Cardiac muscle cell (in vitro differentiated cells and primary cell): Measurements from ENCODE around the gene ZNF430. TPM values are rescaled to one million over a fixed set of nuclear protein-coding genes. Genes with fewer than 3 reads are reported as not detected.
"Not testable (repeated sequence)": the region's sequence is repeated elsewhere in the genome, so short reads cannot be mapped to it uniquely, and the experiment has no call there.

ENCODE experiments used
- DNase-seq, 2 donors: peaks; one replicate each; pipeline versions ENCODE4 v3.0.0 to v3.0.0-alpha.2; 2010 to 2017; ENCODE audit warnings: low read depth in 1 of 2, low spot score in 1 of 2
- H3K27ac ChIP-seq: fragments of 200-600 bp; sonication (generic); 2 replicates; pipeline ENCODE4 v1.5.1; 2016
- H3K27me3 ChIP-seq: fragments of 200-600 bp; sonication (generic); 2 replicates; pipeline ENCODE4 v1.6.0; 2016; ENCODE audit warnings: control low read depth
- H3K36me3 ChIP-seq: fragments of 200-600 bp; sonication (generic); 2 replicates; pipeline ENCODE4 v1.5.1; 2016; ENCODE audit warnings: control low read depth
- H3K4me1 ChIP-seq: fragments of 200-600 bp; sonication (generic); 2 replicates; pipeline ENCODE4 v1.8.1; 2017; ENCODE audit warnings: low read depth, mild to moderate bottlenecking, mixed run types
- H3K4me3 ChIP-seq: fragments of 200-600 bp; sonication (generic); 2 replicates; pipeline ENCODE4 v1.5.1; 2016; ENCODE audit warnings: mild to moderate bottlenecking
- H3K9me3 ChIP-seq: fragments of 200-600 bp; sonication (generic); 2 replicates; pipeline ENCODE4 v1.5.1; 2017; ENCODE audit warnings: low read depth, mild to moderate bottlenecking, control low read depth
- polyA plus RNA-seq: library from polyadenylated mRNA; unstranded; fragments of >200 nt; fragmentation: Nextera tagmentation; extraction: Ambion mirVana; gene quantifications from 2 replicates; pipeline ENCODE4 v1.2.1, GENCODE V29; 2016
- total RNA-seq: library from RNA; depleted of rRNA; stranded (reverse); fragments of >200 nt; gene quantifications from 2 replicates; pipeline ENCODE4 v1.2.3, GENCODE V29; 2016
- TF ChIP-seq, protein P1 (sequence below): IDR thresholded peaks from 2 replicates; pipeline ENCODE4 v1.5.1; 2012; ENCODE audit warnings: low read depth, mild to moderate bottlenecking, low read length

The ZNF430 gene
- total RNA-seq (12.0 and 18.6 TPM in 2 replicates), polyA plus RNA-seq (6.3 and 13.5 TPM in 2 replicates)

DNA sequence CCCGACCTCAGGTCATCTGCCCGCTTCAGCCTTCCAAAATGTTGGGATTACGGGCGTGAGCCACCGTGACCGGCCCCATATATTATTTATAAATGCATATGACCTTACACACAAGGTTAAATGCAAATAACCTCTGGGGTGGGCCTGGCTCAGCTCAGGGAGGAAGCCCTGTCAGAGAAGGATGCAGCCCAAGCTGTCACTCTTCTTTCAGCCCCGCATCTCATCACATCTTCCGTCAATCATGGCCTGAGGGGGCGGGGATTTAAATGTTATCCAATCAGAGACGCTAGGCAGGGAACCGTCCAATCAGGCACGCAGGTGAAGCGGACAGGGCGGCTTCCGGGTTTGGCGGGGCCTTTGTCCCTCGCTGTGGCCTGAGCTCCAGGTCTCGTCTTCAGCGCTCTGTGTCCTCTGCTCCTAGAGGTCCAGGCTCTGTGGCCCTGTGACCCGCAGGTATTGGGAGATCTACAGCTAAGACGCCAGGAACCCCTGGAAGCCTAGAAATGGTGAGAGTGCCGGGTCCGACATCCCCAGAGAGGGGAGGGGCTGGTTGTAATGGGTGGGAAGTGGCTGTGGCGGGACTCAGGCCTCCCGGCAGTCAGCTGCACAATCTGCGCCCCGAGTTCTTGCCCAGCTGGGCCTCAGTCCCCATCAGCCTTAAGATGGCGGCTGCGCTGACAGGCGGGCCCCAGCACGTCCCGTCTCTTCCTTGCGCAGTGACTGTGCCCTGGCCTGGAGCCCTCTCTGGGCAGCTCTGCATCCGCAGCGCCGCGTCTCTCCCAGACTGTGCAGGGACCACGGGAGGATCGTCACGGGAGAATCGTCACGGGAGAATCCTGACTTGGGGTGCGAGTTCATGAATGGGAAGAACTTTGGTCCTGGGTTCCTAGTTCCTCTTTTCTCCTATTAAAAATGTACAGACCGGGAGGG, at the start of gene ZNF430:
Gene ZNF430, plus strand, starts transcription at position 360 of the 930 bp plus-strand sequence. Its CDS starts 144 bp downstream, at position 504.
- H3K4me1 ChIP-seq = peaks cover 10% of the 10 kb centered on the region
- TF ChIP-seq, protein P1, sequence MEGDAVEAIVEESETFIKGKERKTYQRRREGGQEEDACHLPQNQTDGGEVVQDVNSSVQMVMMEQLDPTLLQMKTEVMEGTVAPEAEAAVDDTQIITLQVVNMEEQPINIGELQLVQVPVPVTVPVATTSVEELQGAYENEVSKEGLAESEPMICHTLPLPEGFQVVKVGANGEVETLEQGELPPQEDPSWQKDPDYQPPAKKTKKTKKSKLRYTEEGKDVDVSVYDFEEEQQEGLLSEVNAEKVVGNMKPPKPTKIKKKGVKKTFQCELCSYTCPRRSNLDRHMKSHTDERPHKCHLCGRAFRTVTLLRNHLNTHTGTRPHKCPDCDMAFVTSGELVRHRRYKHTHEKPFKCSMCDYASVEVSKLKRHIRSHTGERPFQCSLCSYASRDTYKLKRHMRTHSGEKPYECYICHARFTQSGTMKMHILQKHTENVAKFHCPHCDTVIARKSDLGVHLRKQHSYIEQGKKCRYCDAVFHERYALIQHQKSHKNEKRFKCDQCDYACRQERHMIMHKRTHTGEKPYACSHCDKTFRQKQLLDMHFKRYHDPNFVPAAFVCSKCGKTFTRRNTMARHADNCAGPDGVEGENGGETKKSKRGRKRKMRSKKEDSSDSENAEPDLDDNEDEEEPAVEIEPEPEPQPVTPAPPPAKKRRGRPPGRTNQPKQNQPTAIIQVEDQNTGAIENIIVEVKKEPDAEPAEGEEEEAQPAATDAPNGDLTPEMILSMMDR = no peak
- peak within 1 kb of the TSS; percentile 85 for H3K27ac ChIP-seq
- peak within 1 kb of the TSS; percentile 73 for H3K4me3 ChIP-seq
- peaks cover 8% of the 10 kb centered on the region for H3K36me3 ChIP-seq
- DNase-seq = peak; percentile 94 to 96
- no peaks in the 10 kb centered on the region for H3K9me3 ChIP-seq
- no peaks in the 10 kb centered on the region for H3K27me3 ChIP-seq

DNA sequence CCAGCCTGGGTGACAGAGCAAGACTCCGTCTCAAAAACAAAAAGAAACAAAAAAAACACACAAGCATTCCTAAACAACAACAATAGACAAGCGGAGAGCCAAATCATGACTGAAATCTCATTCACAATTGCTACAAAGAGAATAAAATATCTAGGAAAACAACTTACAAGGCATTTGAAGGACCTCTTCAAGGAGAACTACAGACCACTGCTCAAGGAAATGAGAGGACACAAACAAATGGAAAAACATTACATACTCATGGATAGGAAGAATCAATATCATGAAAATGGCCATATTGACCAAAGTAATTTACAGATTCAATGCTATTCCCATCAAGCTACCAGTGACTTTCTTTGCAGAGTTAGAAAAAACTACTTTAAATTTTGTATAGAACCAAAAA, 27.7 kb upstream of the ZNF430 start:
- H3K9me3 ChIP-seq, H3K27me3 ChIP-seq, DNase-seq, H3K4me1 ChIP-seq, H3K4me3 ChIP-seq, H3K27ac ChIP-seq, H3K36me3 ChIP-seq: not testable (repeated sequence)

DNA sequence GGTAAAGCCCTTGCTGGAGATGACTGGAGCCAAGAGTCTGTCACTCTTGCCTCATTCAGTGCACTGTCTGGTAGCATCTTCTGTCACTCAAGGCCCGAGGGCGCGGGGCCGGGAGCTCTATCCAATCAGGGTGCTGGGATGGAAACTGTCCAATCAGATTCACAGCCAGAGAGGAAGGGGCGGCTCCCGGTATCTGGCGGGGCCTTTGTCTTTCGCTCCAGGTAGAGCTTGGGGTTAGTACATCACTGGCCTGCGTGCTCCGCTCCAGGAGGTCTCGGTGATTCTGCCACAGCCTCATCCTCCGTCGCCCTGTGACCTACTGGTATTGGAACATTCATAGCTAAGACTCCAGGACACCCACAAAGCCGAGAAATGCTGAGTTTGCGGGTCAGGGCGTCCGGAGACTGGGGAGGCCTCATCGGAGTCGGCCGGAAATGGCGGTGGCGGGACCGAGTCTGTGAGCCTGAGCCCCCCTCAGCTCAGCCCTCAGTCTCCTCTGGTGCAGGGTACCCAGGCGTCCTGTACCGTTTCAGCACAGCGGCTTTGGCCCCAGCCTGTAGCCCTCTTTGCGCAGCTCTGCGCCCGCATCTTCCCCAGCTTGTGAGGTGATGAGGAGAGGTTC, 20.6 kb upstream of the ZNF430 start:
- H3K9me3 ChIP-seq = no peaks in the 10 kb centered on the region
- peak; percentile 92 to 94 for DNase-seq
- H3K27ac ChIP-seq = no peak overlapping the region
- no peaks in the 10 kb centered on the region for H3K4me1 ChIP-seq
- peak overlapping the region; percentile 49 for H3K4me3 ChIP-seq
- H3K36me3 ChIP-seq = no peaks in the 10 kb centered on the region
- no peaks in the 10 kb centered on the region for H3K27me3 ChIP-seq
- TF ChIP-seq, protein P1 = no peak

DNA sequence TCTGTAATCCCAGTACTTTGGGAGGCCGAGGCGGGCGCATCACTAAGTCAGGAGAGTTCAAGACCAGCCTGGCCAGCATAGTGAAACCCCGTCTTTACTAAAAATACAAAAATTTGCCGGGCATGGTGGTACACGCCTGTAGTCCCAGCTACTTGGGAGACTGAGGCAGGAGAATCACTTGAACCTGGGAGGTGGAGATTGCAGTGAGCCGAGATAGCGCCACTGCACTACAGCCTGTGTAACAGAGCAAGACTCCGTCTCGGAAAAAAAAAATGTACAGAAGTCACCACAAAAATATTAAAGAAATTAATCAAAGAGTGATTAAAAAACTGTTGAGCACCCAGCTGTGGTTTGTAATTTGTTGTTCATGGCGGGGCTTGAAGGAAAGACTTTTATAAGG, 781 bp downstream of the ZNF430 start:
- H3K36me3 ChIP-seq, H3K27me3 ChIP-seq, DNase-seq, H3K9me3 ChIP-seq: not testable (repeated sequence)
- H3K4me3 ChIP-seq = peak overlapping the region; percentile 73
- H3K4me1 ChIP-seq = peaks cover 10% of the 10 kb centered on the region
- peak overlapping the region; percentile 85 for H3K27ac ChIP-seq

DNA sequence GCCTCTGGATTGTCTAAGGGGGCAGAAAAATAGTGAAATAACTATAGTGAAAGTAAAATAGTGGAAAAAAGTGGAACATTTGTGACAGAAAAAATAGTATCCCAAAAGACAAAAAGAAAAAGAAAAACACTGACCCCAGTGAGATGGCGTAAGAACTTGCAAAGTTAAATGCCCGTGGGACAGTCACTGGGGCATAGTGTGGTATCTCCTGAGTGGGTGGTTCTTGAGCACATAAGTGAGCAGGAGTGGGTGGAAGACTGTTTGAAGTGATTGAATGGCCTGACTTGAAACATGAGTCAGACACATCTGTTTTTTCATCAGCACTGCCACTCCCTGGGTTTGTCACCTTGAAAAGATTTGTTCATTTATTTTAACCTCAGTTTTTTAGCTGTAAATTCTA, 2.5 kb downstream of the ZNF430 start:
- Histone ChIP-seq H3K27me3 (no peaks in the 10 kb centered on the region), H3K9me3 (no peaks in the 10 kb centered on the region), H3K36me3 (peaks cover 8% of the 10 kb centered on the region), H3K4me3 (no peak overlapping the region), H3K4me1 (peaks cover 15% of the 10 kb centered on the region), H3K27ac (no peak overlapping the region)
- peak in 1 of 2 donors; percentile 32 for DNase-seq
- TF ChIP-seq, protein P1 = no peak

DNA sequence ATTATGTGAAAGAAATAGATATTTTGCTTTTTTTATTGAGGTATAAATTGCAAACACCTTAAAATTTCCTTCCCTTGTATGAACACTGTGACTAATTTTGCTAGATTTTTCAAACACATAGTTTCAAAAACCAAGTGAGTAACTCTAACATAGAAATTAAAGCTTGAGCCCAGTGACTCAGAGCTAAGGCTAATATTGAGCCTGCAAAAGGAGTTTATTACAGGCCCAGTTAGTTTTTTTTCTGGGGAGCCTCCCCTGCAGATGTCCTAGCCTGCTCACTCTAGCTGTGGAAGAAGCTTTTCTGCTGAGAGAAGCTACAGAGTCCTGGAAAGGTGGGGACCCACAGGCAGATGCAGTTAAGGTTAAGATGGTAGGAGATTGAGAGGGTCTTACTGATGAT, 3.4 kb downstream of the ZNF430 start:
- no peak for DNase-seq
- Histone ChIP-seq H3K36me3 (peaks cover 8% of the 10 kb centered on the region), H3K9me3 (no peaks in the 10 kb centered on the region), H3K27me3 (no peaks in the 10 kb centered on the region), H3K4me1 (peaks cover 20% of the 10 kb centered on the region), H3K4me3 (no peak overlapping the region), H3K27ac (no peak overlapping the region)
- TF ChIP-seq, protein P1 = no peak
